ENCODE results near the gene ARHGEF19.
"Not testable (repeated sequence)": the region's sequence is repeated elsewhere in the genome, so short reads cannot be mapped to it uniquely, and the experiment has no call there.

ARHGEF19 gene

GRCh38 chr1:16246239-16246638 is 33.8 kb upstream of the ARHGEF19 start:
- DNase-seq; in situ Hi-C loops (cut with HindIII; ENCODE audit: low pct_ligation_motif_present, low pct_unique_long_range_greater_than_20kb, low sequenced_read_pairs): not testable (repeated sequence)

GRCh38 chr1:16245476-16246196 is 33.2 kb upstream of the ARHGEF19 start:
- in situ Hi-C loops (cut with HindIII; ENCODE audit: low pct_ligation_motif_present, low pct_unique_long_range_greater_than_20kb, low sequenced_read_pairs), result no loop called here
- no peak for DNase-seq

DNA sequence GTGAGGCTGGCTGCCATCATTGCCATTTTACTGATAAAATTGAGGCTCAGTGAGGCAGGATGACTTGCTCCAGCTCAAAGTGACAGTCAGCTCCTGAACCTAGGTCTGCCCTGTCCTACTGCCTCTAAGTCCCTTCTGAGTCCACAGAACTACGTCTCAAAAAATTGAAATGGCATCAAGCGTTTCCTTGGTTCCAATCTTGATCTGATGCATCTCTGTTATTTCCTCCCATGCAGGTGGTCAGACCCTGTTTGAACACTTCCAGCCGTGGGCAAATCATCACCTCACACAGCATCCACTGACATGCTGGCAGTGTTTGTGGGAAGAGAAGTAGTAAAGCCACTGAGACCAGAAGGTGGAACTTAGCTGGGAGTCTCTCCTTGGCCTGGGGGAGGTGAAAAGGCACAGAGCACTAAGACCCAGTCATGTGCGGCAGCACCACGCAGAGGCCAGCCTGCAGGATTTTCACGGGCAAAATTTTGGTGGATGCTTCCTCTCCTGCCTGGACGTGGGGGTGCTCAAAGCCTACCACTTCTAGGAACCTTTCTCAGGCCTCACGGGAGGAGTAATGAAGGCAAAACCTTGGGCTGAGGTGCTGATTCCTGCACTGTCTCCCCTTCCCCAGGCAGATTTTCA is 32.3 kb upstream of the ARHGEF19 start:
- in situ Hi-C loops (cut with HindIII; ENCODE audit: low pct_ligation_motif_present, low pct_unique_long_range_greater_than_20kb, low sequenced_read_pairs), result no loop called here
- DNase-seq, result no peak

GRCh38 chr1:16243936-16244649 is 31.6 kb upstream of the ARHGEF19 start:
- DNase-seq, result peak; percentile 75
- in situ Hi-C loops (cut with HindIII; ENCODE audit: low pct_ligation_motif_present, low pct_unique_long_range_greater_than_20kb, low sequenced_read_pairs), result no loop called here

DNA sequence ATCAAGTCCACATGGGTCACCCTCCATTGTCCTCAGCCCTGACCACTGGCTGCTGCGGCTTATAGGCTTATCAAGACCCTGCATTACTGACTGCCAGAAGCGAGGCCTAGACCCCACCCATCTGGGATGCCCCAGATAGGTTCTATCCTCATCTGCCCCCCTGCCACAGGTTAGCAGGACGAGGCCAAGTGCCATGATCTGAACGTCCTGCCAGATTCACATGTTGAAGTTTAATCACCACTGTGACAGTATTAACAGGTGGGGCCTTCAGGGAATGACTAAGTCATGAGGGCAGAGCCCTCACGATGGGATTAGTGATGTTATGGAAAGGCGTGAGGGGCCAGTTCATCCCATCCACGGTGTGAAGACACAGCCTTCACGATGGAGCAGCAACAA is 30.8 kb upstream of the ARHGEF19 start:
- DNase-seq, result no peak
- in situ Hi-C loops (cut with HindIII; ENCODE audit: low pct_ligation_motif_present, low pct_unique_long_range_greater_than_20kb, low sequenced_read_pairs), result no loop called here

- no peak for DNase-seq
- in situ Hi-C loops (cut with HindIII; ENCODE audit: low pct_ligation_motif_present, low pct_unique_long_range_greater_than_20kb, low sequenced_read_pairs), result no loop called here
These were observed 30.2 kb upstream of the ARHGEF19 start for GRCh38 chr1:16242556-16243214.

- in situ Hi-C loops (cut with HindIII; ENCODE audit: low pct_ligation_motif_present, low pct_unique_long_range_greater_than_20kb, low sequenced_read_pairs), result no loop called here
- no peak for DNase-seq
These were observed 28.8 kb upstream of the ARHGEF19 start for GRCh38 chr1:16241221-16241708.

GRCh38 chr1:16239972-16240491 is 27.6 kb upstream of the ARHGEF19 start:
- DNase-seq, result no peak
- in situ Hi-C loops (cut with HindIII; ENCODE audit: low pct_ligation_motif_present, low pct_unique_long_range_greater_than_20kb, low sequenced_read_pairs), result no loop called here

DNA sequence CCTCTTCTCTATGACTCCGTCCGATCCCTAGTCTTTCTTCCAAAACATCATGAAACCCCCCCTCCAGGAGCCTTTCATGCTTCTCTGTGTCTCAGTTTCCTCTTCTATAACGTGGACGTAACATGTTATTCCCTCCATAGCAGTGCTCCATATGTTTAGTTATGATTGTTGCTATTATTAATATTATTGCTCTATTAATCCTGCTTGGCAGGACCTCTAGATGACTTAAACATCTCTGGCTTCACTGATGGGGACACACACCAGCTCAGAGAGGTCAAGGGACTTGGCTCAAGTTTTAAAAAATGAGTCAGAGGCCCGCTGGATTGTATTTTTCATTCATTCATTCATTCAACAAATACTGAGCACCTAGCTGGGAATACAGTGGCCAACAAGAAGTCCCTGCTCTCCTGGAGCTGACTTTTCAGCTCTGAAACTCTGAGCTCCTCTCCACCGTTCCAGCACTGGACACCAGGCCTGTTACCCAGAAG is 24.9 kb upstream of the ARHGEF19 start:
- no peak for DNase-seq
- in situ Hi-C loops (cut with HindIII; ENCODE audit: low pct_ligation_motif_present, low pct_unique_long_range_greater_than_20kb, low sequenced_read_pairs), result no loop called here

DNA sequence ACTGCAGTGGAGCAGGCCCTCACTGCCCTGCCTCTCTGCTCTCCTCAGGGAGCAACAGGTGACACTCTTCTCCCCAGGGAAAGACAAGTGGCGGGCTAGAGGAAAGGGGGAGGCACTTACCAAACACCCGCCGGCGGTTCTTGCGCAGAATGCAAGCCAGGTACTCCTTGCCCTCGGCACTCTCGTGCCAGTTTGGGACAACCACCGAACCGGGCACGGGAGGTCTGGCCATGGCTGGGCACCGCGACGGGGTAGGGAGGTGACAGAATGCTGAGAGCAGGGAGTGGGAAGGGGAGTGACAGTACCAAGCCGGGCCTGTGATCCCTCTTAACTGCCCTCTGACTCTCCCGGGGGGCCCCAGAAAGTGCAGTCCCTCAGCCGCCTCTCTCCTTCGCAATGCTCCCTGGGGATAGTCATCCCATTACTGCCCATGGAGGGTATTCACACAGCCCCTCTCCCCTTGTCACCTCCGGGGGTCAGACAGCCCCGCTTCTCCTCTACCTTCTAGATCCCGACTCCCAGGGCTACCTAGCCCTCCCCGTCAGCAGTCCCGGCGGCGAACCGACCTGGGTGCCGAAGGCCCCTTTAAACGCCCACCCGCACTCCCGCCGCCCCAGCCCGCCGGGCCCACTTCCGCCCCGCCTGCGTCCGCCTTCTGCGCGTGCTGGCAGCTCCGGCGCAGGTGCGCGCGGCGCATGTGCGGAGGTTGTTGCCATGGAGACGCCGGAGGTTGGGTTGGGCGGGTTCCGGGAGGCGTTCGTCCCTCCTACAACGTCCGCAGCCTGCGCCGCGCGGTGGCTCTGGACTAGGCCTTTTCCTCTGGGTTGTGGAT is 24.3 kb upstream of the ARHGEF19 start, which contains the start of gene CPLANE2:
TSS of gene CPLANE2 (minus strand) at position 673 of the 832 bp plus-strand sequence. CDS start at position 232, 441 bp downstream.
- peak; percentile 90 for DNase-seq
- in situ Hi-C loops (cut with HindIII; ENCODE audit: low pct_ligation_motif_present, low pct_unique_long_range_greater_than_20kb, low sequenced_read_pairs), result no loop called here

- peak; percentile 60 for DNase-seq
- in situ Hi-C loops (cut with HindIII; ENCODE audit: low pct_ligation_motif_present, low pct_unique_long_range_greater_than_20kb, low sequenced_read_pairs), result no loop called here
These were observed 23.6 kb upstream of the ARHGEF19 start for GRCh38 chr1:16235944-16236510.

- no peak for DNase-seq
- in situ Hi-C loops (cut with HindIII; ENCODE audit: low pct_ligation_motif_present, low pct_unique_long_range_greater_than_20kb, low sequenced_read_pairs), result no loop called here
These were observed 22.9 kb upstream of the ARHGEF19 start for GRCh38 chr1:16235347-16235746.

- DNase-seq, result no peak
- in situ Hi-C loops (cut with HindIII; ENCODE audit: low pct_ligation_motif_present, low pct_unique_long_range_greater_than_20kb, low sequenced_read_pairs), result no loop called here
These were observed 21.0 kb upstream of the ARHGEF19 start for GRCh38 chr1:16233431-16233830.

DNA sequence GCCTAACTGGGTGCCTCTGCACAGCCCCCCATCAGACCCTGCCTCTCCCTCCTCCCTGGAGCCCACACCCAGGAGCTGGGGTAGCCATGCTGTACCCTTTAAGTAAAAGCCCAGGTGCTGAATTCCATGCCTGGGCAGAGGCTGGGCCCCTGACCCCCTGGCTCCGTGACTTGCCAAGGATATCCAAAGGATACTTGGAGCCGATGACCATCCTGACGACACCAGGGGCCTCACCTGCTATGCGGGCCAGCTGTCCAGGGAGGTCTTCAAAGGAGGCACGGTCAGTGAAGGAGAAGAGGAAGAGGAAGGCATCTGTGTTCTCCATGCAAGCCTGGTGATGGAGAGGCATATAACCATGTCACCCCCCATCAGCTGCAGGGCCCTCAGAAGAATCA is 19.9 kb upstream of the ARHGEF19 start:
- in situ Hi-C loops (cut with HindIII; ENCODE audit: low pct_ligation_motif_present, low pct_unique_long_range_greater_than_20kb, low sequenced_read_pairs), result no loop called here
- no peak for DNase-seq

DNA sequence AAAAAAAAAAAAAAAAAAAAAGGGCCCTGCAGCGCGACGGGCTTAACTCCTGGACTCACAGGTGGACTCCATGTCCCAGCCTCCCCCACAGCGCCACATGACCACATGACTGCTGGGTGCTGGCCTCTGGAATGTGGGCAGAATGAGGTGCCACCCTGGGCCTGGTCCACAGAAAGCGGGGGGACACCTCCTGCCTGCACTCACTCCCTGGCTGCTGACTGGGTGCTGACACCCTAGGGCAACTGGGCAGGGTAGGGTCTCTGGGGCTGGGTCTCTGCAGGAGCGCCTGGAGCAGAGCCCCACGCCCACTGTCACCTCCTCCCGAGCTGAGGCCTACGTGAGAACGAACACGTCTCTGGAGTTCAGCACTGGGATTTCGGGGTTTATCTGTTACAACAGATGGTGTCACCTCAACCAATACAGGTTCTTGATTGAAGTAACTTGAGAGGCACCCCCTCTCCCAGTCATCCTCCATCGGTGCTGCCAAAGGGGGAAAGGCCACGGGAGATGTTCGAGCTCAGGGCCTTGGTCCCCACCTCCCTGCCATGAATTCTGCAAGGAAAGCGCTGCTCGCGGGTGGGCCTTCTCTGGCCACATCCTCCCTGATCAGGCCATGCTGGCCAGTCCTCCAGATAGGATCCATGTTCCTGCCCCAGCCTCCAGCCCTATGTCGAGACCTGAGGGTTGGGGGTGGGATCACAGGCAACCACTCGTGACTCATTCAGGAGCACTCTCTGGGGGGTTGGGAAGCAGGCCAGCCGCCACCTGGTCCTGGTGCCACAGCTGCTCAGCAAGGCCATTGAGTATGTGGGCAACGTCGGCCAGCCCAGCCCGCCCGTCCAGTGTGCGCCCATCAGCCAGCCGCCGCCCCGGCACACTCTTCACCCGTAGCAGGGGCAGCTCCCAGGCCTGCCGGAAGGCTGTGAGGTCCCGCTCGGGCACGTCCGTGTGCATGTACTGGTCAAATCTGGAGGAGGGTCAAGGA is 19.2 kb upstream of the ARHGEF19 start:
- in situ Hi-C loops (cut with HindIII; ENCODE audit: low pct_ligation_motif_present, low pct_unique_long_range_greater_than_20kb, low sequenced_read_pairs), result no loop called here
- DNase-seq, result no peak

DNA sequence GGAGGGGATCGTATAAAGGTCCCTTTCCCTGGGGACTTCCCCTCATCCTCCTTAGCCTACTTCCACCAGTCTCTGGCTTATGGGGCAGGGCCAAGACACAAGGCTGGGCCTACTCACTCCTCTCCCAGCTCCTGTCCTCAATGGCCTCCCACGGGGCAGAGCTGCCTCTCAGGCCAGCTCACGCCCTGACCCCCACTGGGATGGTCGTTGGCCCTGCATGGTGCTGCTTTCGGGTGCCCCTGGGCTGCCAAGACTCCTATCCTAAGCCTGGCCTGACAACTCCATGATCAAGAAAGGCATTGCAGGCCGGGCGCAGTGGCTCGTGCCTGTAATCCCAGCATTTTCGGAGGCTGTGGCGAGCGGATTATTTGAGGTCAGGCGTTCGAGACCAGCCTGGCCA is 18.3 kb upstream of the ARHGEF19 start:
- in situ Hi-C loops (cut with HindIII; ENCODE audit: low pct_ligation_motif_present, low pct_unique_long_range_greater_than_20kb, low sequenced_read_pairs), result no loop called here
- no peak for DNase-seq
